Mesothelial cell of epicardium (in vitro differentiated cells): ENCODE measurements around the gene ADARB2. TPM values are rescaled to one million over a fixed set of nuclear protein-coding genes. Genes with fewer than 3 reads are reported as not detected.

Experiments used
- DNase-seq, 2 experiments: peaks; one replicate each; pipeline ENCODE4 v3.0.0; 2021; ENCODE audit warnings: low spot score in 2 of 2; ENCODE audit not compliant: unreplicated experiment in 2 of 2
- H3K27ac Mint-ChIP-seq: 2 replicates; pipeline ENCODE4 v1.8.0; 2021; ENCODE audit warnings: mixed read lengths
- H3K27me3 Mint-ChIP-seq: 2 replicates; pipeline ENCODE4 v1.8.0; 2021; ENCODE audit warnings: low read depth, mixed read lengths
- H3K36me3 Mint-ChIP-seq: 2 replicates; pipeline ENCODE4 v1.8.0; 2021; ENCODE audit warnings: mixed read lengths
- H3K4me1 Mint-ChIP-seq: 2 replicates; pipeline ENCODE4 v1.8.0; 2021; ENCODE audit warnings: mixed read lengths
- H3K4me3 Mint-ChIP-seq: 2 replicates; pipeline ENCODE4 v1.8.0; 2021; ENCODE audit warnings: mild to moderate bottlenecking, moderate library complexity, mixed read lengths
- H3K9me3 Mint-ChIP-seq: 2 replicates; pipeline ENCODE4 v1.8.0; 2021; ENCODE audit warnings: mixed read lengths
- CTCF ChIP-seq: fragments of 200-600 bp; sonication (generic); IDR thresholded peaks from one replicate; pipeline ENCODE4 v1.5.0; 2021; ENCODE audit warnings: antibody characterized with exemption; ENCODE audit not compliant: unreplicated experiment
- total RNA-seq: library from RNA; stranded (reverse); gene quantifications from 3 replicates; pipeline ENCODE4 v1.2.1, GENCODE V29; 2021

The ADARB2 gene
- total RNA-seq, 1 donor from 2014 or later, result 0.38 TPM

- Mint-ChIP-seq H3K27ac (no peak overlapping the region), H3K4me1 (no peaks in the 10 kb centered on the region), H3K27me3 (peaks cover 42% of the 10 kb centered on the region), H3K9me3 (no peaks in the 10 kb centered on the region), H3K4me3 (no peak overlapping the region), H3K36me3 (no peaks in the 10 kb centered on the region)
- TF ChIP-seq CTCF, result no peak
- no peak for DNase-seq
Measured at GRCh38 chr10:1488970-1489548, 248.3 kb downstream of the ADARB2 start.

GRCh38 chr10:1486841-1487687, 250.3 kb downstream of the ADARB2 start:
- Mint-ChIP-seq H3K36me3 (no peaks in the 10 kb centered on the region), H3K27ac (no peak overlapping the region), H3K4me3 (no peak overlapping the region), H3K9me3 (no peaks in the 10 kb centered on the region), H3K4me1 (no peaks in the 10 kb centered on the region), H3K27me3 (peaks cover 58% of the 10 kb centered on the region)
- TF ChIP-seq CTCF, result no peak
- DNase-seq, result no peak

DNA sequence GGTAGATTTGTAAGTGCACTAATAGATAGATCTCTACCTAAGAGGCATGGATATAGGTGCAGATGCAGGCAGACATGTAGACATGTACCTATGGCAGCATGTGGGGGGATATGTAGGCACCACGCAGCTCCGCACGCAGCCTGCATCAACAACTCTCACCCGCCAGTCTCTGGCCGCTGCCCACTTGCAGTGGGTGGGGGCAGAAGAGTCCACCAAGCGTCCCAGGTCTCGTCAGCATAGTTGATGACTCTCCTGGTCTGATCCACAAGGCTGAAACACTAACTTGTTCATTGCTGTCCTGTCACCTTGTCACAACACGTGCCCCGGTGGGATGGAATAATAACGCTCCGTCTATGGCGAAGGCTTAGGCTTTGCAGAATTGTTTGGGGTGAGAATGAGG, 252.0 kb downstream of the ADARB2 start:
- no peak for TF ChIP-seq CTCF
- no peak overlapping the region for H3K4me3 Mint-ChIP-seq
- no peak overlapping the region for H3K27ac Mint-ChIP-seq
- no peaks in the 10 kb centered on the region for H3K4me1 Mint-ChIP-seq
- no peak for DNase-seq
- peaks cover 68% of the 10 kb centered on the region for H3K27me3 Mint-ChIP-seq
- no peaks in the 10 kb centered on the region for H3K36me3 Mint-ChIP-seq
- H3K9me3 Mint-ChIP-seq, result no peaks in the 10 kb centered on the region

GRCh38 chr10:1483826-1484225, 253.5 kb downstream of the ADARB2 start:
- no peak for DNase-seq

DNA sequence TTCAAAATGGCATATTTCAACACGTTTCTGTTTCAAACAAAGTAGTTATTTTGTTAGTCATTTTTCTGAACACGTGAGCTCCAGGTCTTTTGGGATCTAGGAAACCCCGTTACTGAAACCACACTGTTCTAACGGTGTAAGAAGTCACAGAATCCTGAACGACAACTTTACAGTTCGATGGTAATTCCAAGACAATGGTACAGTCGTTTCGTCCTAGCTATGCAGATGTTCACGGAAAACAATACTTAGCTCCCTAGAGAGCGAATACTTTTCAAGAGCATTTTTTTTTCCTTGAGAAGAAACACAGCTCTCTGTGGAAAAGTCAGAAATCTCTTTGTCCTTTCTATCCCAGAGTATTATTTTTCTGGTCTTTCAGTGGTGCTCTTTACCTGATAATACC, 254.1 kb downstream of the ADARB2 start:
- no peaks in the 10 kb centered on the region for H3K36me3 Mint-ChIP-seq
- H3K27ac Mint-ChIP-seq, result no peak overlapping the region
- no peak for TF ChIP-seq CTCF
- H3K4me3 Mint-ChIP-seq, result no peak overlapping the region
- no peak for DNase-seq
- peaks cover 3% of the 10 kb centered on the region for H3K9me3 Mint-ChIP-seq
- no peaks in the 10 kb centered on the region for H3K4me1 Mint-ChIP-seq
- H3K27me3 Mint-ChIP-seq, result peaks cover 61% of the 10 kb centered on the region

More at GRCh38 chr10:1483826-1484225, 253.5 kb downstream of the ADARB2 start:
- H3K27me3 Mint-ChIP-seq, result peaks cover 66% of the 10 kb centered on the region
- no peak overlapping the region for H3K27ac Mint-ChIP-seq
- H3K4me1 Mint-ChIP-seq, result no peaks in the 10 kb centered on the region
- no peaks in the 10 kb centered on the region for H3K9me3 Mint-ChIP-seq
- no peak overlapping the region for H3K4me3 Mint-ChIP-seq
- TF ChIP-seq CTCF, result no peak
- no peaks in the 10 kb centered on the region for H3K36me3 Mint-ChIP-seq
